Cardiac fibroblast (primary cell): ENCODE measurements around the gene DBH.

Experiments used
- DNase-seq, 2 donors: peaks; one replicate each; pipeline versions ENCODE4 v3.0.0 to v3.0.0-alpha.2; 2010; ENCODE audit warnings: low read depth in 2 of 2
- H3K4me3 ChIP-seq, 2 donors: replicated peaks in 1 of 2; 1 replicate in 1 of 2; 2 replicates in 1 of 2; pipeline ENCODE4 v1.5.1; 2011; ENCODE audit warnings: low read depth in 2 of 2, low read length in 2 of 2, mild to moderate bottlenecking in 2 of 2, moderate library complexity in 1 of 2
- CTCF ChIP-seq: IDR thresholded peaks from one replicate; pipeline ENCODE4 v1.5.1; 2011; ENCODE audit warnings: low read depth, mild to moderate bottlenecking, low read length, inconsistent platforms

DBH gene

GRCh38 chr9:133641396-133641655 is 5.2 kb downstream of the DBH start:
- DNase-seq: no peak
- no peak overlapping the region for H3K4me3 ChIP-seq
- TF ChIP-seq CTCF: no peak

- DNase-seq: no peak
- no peak for TF ChIP-seq CTCF
- no peak overlapping the region for H3K4me3 ChIP-seq
Observed at GRCh38 chr9:133641861-133642595, 5.9 kb downstream of the DBH start.

- H3K4me3 ChIP-seq: no peak overlapping the region
- DNase-seq: no peak
- TF ChIP-seq CTCF: no peak
Observed at GRCh38 chr9:133642708-133643361, 6.7 kb downstream of the DBH start.

- no peak for DNase-seq
- no peak for TF ChIP-seq CTCF
- H3K4me3 ChIP-seq: no peak overlapping the region
Observed at GRCh38 chr9:133643362-133643755, 7.2 kb downstream of the DBH start.

- DNase-seq: no peak
- no peak overlapping the region for H3K4me3 ChIP-seq
- TF ChIP-seq CTCF: no peak
Observed at GRCh38 chr9:133643978-133644760, 8.0 kb downstream of the DBH start.

GRCh38 chr9:133645021-133645765 is 9.0 kb downstream of the DBH start:
- H3K4me3 ChIP-seq: no peak overlapping the region
- no peak for DNase-seq
- TF ChIP-seq CTCF: no peak
